Fibroblast of mammary gland (primary cell): ENCODE data around the gene PPP2R2D.
A peak's percentile ranks its signal among the peaks of the same experiment; 100 is the strongest.

Experiments
- DNase-seq: peaks from one replicate; pipeline ENCODE4 v3.0.0-alpha.2; 2010; ENCODE audit warnings: low read depth
- H3K4me3 ChIP-seq: 2 replicates; pipeline ENCODE4 v1.5.1; 2011; ENCODE audit warnings: low read depth, mild to moderate bottlenecking, low read length, moderate library complexity; ENCODE audit not compliant: control insufficient read depth
- TF ChIP-seq, protein P1 (sequence below): conservative IDR thresholded peaks from 2 replicates; pipeline ENCODE4 v1.5.1; 2011; ENCODE audit warnings: low read depth, low read length, inconsistent platforms; ENCODE audit not compliant: control insufficient read depth, insufficient read depth

The PPP2R2D gene

GRCh38 chr10:131936294-131936693 lies 35.5 kb downstream of the PPP2R2D start:
- no peak overlapping the region for H3K4me3 ChIP-seq
- TF ChIP-seq, protein P1, sequence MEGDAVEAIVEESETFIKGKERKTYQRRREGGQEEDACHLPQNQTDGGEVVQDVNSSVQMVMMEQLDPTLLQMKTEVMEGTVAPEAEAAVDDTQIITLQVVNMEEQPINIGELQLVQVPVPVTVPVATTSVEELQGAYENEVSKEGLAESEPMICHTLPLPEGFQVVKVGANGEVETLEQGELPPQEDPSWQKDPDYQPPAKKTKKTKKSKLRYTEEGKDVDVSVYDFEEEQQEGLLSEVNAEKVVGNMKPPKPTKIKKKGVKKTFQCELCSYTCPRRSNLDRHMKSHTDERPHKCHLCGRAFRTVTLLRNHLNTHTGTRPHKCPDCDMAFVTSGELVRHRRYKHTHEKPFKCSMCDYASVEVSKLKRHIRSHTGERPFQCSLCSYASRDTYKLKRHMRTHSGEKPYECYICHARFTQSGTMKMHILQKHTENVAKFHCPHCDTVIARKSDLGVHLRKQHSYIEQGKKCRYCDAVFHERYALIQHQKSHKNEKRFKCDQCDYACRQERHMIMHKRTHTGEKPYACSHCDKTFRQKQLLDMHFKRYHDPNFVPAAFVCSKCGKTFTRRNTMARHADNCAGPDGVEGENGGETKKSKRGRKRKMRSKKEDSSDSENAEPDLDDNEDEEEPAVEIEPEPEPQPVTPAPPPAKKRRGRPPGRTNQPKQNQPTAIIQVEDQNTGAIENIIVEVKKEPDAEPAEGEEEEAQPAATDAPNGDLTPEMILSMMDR: no peak
- no peak for DNase-seq

- TF ChIP-seq, protein P1: no peak
- no peak overlapping the region for H3K4me3 ChIP-seq
- DNase-seq: no peak
Observed at GRCh38 chr10:131936736-131937135, 35.9 kb downstream of the PPP2R2D start.

DNA sequence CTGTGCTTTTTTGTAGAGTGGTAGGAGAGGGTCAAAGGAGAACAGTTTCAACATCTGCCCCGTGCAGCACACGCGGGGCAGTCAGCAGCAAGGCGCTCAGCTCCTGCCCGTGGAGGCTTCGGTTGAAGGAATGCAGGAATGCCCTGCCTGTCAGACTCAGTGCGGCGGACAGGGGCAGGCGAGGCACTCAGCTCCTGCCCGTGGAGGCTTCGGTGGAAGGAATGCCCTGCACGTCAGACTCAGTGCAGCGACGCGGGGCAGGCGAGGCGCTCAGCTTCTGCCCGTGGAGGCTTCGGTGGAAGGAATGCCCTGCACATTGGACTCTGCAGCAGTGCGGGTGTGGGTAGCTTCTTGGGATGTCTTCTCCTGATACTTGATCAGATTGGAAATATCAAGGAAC lies 37.0 kb downstream of the PPP2R2D start:
- H3K4me3 ChIP-seq: no peak overlapping the region
- DNase-seq: no peak
- TF ChIP-seq, protein P1: no peak

DNA sequence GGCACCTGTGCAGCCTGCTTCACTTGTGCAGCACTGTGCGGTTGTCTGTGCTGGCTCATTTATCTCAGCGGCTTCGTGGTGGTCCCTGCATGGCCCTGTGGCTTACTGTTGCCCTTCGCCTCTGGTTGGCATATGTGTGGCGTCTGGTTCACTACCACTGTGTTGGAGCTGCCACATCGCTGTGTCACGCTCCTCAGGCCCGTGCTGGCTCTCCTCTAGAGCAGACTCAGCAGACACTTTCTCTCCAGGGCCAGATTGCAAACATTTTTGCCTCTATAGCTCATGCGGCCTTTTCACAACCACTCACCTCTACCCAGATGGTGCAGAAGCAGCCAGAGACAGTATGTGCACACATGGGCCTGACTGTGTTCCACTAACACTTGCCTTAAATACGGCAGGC lies 37.9 kb downstream of the PPP2R2D start:
- TF ChIP-seq, protein P1: no peak

DNA sequence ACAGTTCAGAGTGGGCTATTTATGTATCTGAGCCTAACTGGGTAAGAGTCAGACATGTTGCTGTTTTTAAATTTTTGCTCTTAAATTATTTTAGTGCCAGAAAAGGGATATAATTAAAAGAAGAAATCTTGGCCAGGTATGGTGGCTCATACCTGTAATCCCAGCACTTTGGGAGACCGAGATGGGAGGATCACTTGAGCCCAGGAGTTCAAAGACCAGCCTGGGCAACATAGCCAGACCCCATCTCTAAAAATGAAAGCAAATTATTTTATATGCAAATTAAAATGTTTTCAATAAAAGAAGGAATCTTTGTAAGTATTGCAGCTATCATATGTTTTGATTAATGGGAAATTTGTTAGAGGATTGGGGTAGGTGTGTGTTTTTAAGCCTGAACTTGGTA lies 41.6 kb downstream of the PPP2R2D start:
- H3K4me3 ChIP-seq: no peak overlapping the region
- no peak for DNase-seq
- TF ChIP-seq, protein P1: no peak

More for the DNA sequence above, 37.9 kb downstream of the PPP2R2D start:
- H3K4me3 ChIP-seq: no peak overlapping the region
- DNase-seq: no peak

- H3K4me3 ChIP-seq: no peak overlapping the region
- peak; percentile 31 for DNase-seq
- TF ChIP-seq, protein P1: peak; percentile 41
Observed at GRCh38 chr10:131943021-131943814, 42.4 kb downstream of the PPP2R2D start.

- TF ChIP-seq, protein P1: no peak
- DNase-seq: no peak
- no peak overlapping the region for H3K4me3 ChIP-seq
Observed at GRCh38 chr10:131944412-131944811, 43.6 kb downstream of the PPP2R2D start.
